Glutamatergic neuron (in vitro differentiated cells): ENCODE measurements around the gene TMEM214. TPM values are rescaled to one million over a fixed set of nuclear protein-coding genes. Genes with fewer than 3 reads are reported as not detected.

Experiments
- DNase-seq: peaks from one replicate; pipeline ENCODE4 v3.0.0; 2022
- H3K27ac Mint-ChIP-seq: one replicate; pipeline ENCODE4 v1.8.0; 2020; ENCODE audit warnings: mild to moderate bottlenecking, mixed read lengths, inconsistent platforms; ENCODE audit not compliant: unreplicated experiment
- H3K27me3 Mint-ChIP-seq: one replicate; pipeline ENCODE4 v1.8.0; 2020; ENCODE audit warnings: mild to moderate bottlenecking, moderate library complexity, mixed read lengths, inconsistent platforms; ENCODE audit not compliant: unreplicated experiment
- H3K36me3 Mint-ChIP-seq: one replicate; pipeline ENCODE4 v1.8.0; 2020; ENCODE audit warnings: mild to moderate bottlenecking, mixed read lengths, inconsistent platforms; ENCODE audit not compliant: unreplicated experiment
- H3K4me1 Mint-ChIP-seq: one replicate; pipeline ENCODE4 v1.8.0; 2020; ENCODE audit warnings: mild to moderate bottlenecking, low read depth, mixed read lengths, inconsistent platforms; ENCODE audit not compliant: unreplicated experiment
- H3K4me3 Mint-ChIP-seq: one replicate; pipeline ENCODE4 v1.8.0; 2020; ENCODE audit warnings: mild to moderate bottlenecking, mixed read lengths, inconsistent platforms; ENCODE audit not compliant: unreplicated experiment
- H3K9me3 Mint-ChIP-seq: one replicate; pipeline ENCODE4 v1.8.0; 2020; ENCODE audit warnings: mild to moderate bottlenecking, moderate library complexity, mixed read lengths, inconsistent platforms; ENCODE audit not compliant: unreplicated experiment
- CTCF ChIP-seq: fragments of 200-600 bp; sonication (generic); IDR thresholded peaks from one replicate; pipeline ENCODE4 v1.5.0; 2021; ENCODE audit not compliant: partially characterized antibody, unreplicated experiment
- total RNA-seq: library from RNA; stranded (reverse); fragmentation: NEBNext Ultra II Directional; extraction: Animal tissue kit (Norgen Biotek cat#: 25700); gene quantifications from one replicate; pipeline ENCODE4 v1.2.1, GENCODE V29; 2021; ENCODE audit not compliant: unreplicated experiment

The TMEM214 gene
- total RNA-seq, 1 donor from 2014 or later: 35.8 TPM

DNA sequence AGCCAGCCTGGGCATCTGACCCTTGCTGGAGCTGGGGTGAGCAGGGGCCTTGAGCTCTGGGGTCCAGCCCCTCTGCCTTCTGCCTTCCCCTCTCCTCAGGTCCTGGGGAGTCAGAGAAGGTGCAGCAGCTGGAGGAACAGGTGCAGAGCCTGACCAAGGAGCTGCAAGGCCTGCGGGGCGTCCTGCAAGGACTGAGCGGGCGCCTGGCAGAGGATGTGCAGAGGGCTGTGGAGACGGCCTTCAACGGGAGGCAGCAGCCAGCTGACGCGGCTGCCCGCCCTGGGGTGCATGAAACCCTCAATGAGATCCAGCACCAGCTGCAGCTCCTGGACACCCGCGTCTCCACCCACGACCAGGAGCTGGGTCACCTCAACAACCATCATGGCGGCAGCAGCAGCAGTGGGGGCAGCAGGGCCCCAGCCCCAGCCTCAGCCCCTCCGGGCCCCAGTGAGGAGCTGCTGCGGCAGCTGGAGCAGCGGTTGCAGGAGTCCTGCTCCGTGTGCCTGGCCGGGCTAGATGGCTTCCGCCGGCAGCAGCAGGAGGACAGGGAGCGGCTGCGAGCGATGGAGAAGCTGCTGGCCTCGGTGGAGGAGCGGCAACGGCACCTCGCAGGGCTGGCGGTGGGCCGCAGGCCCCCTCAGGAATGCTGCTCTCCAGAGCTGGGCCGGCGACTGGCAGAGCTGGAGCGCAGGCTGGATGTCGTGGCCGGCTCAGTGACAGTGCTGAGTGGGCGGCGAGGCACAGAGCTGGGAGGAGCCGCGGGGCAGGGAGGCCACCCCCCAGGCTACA, 49.4 kb downstream of the TMEM214 start:
- Mint-ChIP-seq H3K36me3 (peaks cover 6% of the 10 kb centered on the region), H3K27me3 (peaks cover 14% of the 10 kb centered on the region), H3K9me3 (peaks cover 14% of the 10 kb centered on the region), H3K27ac (no peak overlapping the region), H3K4me3 (no peak overlapping the region), H3K4me1 (peaks cover 28% of the 10 kb centered on the region)
- TF ChIP-seq CTCF: no peak
- no peak for DNase-seq

GRCh38 chr2:27082773-27083409, 50.1 kb downstream of the TMEM214 start:
- TF ChIP-seq CTCF: no peak
- Mint-ChIP-seq H3K27me3 (peaks cover 13% of the 10 kb centered on the region), H3K4me3 (no peak overlapping the region), H3K4me1 (peaks cover 24% of the 10 kb centered on the region), H3K9me3 (peaks cover 10% of the 10 kb centered on the region), H3K36me3 (peaks cover 6% of the 10 kb centered on the region), H3K27ac (no peak overlapping the region)
- DNase-seq: no peak

- peaks cover 6% of the 10 kb centered on the region for H3K36me3 Mint-ChIP-seq
- no peak for DNase-seq
- peaks cover 12% of the 10 kb centered on the region for H3K27me3 Mint-ChIP-seq
- no peak for TF ChIP-seq CTCF
- H3K4me3 Mint-ChIP-seq: peak overlapping the region; percentile 55
- H3K27ac Mint-ChIP-seq: no peak overlapping the region
- peaks cover 23% of the 10 kb centered on the region for H3K4me1 Mint-ChIP-seq
- peaks cover 9% of the 10 kb centered on the region for H3K9me3 Mint-ChIP-seq
Observed at GRCh38 chr2:27083410-27084296, 50.9 kb downstream of the TMEM214 start.

- Mint-ChIP-seq H3K27ac (no peak overlapping the region), H3K9me3 (peaks cover 9% of the 10 kb centered on the region), H3K4me3 (no peak overlapping the region), H3K27me3 (peaks cover 12% of the 10 kb centered on the region), H3K36me3 (peaks cover 6% of the 10 kb centered on the region), H3K4me1 (peaks cover 21% of the 10 kb centered on the region)
- no peak for TF ChIP-seq CTCF
- no peak for DNase-seq
Observed at GRCh38 chr2:27084297-27085061, 51.7 kb downstream of the TMEM214 start.
